Sigmoid colon (tissue), 3 donors: ENCODE data around the gene CCNA1.

Experiments used
- CTCF ChIP-seq, 4 experiments: fragments of 450-650 bp in 3 of 4; fragments of 200-600 bp in 1 of 4; IDR thresholded peaks; one replicate each; pipeline ENCODE4 v1.5.1; 2016 to 2019; ENCODE audit warnings: antibody characterized with exemption in 4 of 4, mild to moderate bottlenecking in 3 of 4, moderate library complexity in 2 of 4
- POLR2A ChIP-seq, 2 donors: fragments of 450-650 bp; IDR thresholded peaks; one replicate each; pipeline ENCODE4 v1.6.1; 2016; ENCODE audit warnings: antibody characterized with exemption in 2 of 2, mild to moderate bottlenecking in 2 of 2, moderate library complexity in 2 of 2

- TF ChIP-seq POLR2A (IDR thresholded peaks at IDR 0.05) = no peak
- TF ChIP-seq CTCF (IDR thresholded peaks at IDR 0.05) = no peak
These were observed 27.1 kb upstream of the CCNA1 start for GRCh38 chr13:36405151-36405550.
